NCI-H460 (cell line): ENCODE data around the gene SRGN. TPM values are rescaled to one million over a fixed set of nuclear protein-coding genes. Genes with fewer than 3 reads are reported as not detected.
"Not testable (repeated sequence)": the region's sequence is repeated elsewhere in the genome, so short reads cannot be mapped to it uniquely, and the experiment has no call there.

ENCODE experiments used
- DNase-seq: peaks from one replicate; pipeline ENCODE4 v3.0.0-alpha.2; 2016; ENCODE audit warnings: low read depth; ENCODE audit errors: extremely low read depth
- polyA plus RNA-seq: library from polyadenylated mRNA; depleted of rRNA; stranded (reverse); fragments of >200 nt; gene quantifications from 2 replicates; pipeline ENCODE4 v1.2.3, GENCODE V29; 2014; cell fraction: nucleus; rRNA removed
- total RNA-seq: library from RNA; depleted of rRNA; stranded (reverse); fragments of >200 nt; shearing (Covaris generic); gene quantifications from 2 replicates; pipeline ENCODE4 v1.2.3, GENCODE V29; 2014; rRNA removed

SRGN gene
- total RNA-seq = 2,302 and 2,452 TPM in 2 replicates
- 977 and 1,067 TPM in 2 replicates for polyA plus RNA-seq

- peak; percentile 84 for DNase-seq
Observed at GRCh38 chr10:69087590-69088470, at the start of gene SRGN. SRGN (plus strand) TSS chr10:69088103; CDS start chr10:69088158, 55 bp downstream.

GRCh38 chr10:69040904-69041303 is 47.0 kb upstream of the SRGN start:
- DNase-seq = not testable (repeated sequence)

GRCh38 chr10:69042417-69042816 is 45.5 kb upstream of the SRGN start:
- DNase-seq = no peak

- no peak for DNase-seq
Observed at GRCh38 chr10:69042838-69043237, 45.1 kb upstream of the SRGN start.

- no peak for DNase-seq
Observed at GRCh38 chr10:69043931-69044531, 43.9 kb upstream of the SRGN start.

GRCh38 chr10:69044546-69044945 is 43.4 kb upstream of the SRGN start:
- DNase-seq = no peak

GRCh38 chr10:69045441-69046300 is 42.2 kb upstream of the SRGN start:
- DNase-seq = no peak

GRCh38 chr10:69047111-69047832 is 40.6 kb upstream of the SRGN start:
- DNase-seq = no peak

GRCh38 chr10:69048103-69048502 is 39.8 kb upstream of the SRGN start:
- no peak for DNase-seq

- DNase-seq = no peak
Observed at GRCh38 chr10:69049566-69049961, 38.3 kb upstream of the SRGN start.

- DNase-seq = no peak
Observed at GRCh38 chr10:69051303-69051702, 36.6 kb upstream of the SRGN start.

GRCh38 chr10:69051710-69052487 is 36.0 kb upstream of the SRGN start:
- no peak for DNase-seq

GRCh38 chr10:69052736-69053135 is 35.2 kb upstream of the SRGN start:
- DNase-seq = no peak

GRCh38 chr10:69055241-69055640 is 32.7 kb upstream of the SRGN start:
- no peak for DNase-seq

- DNase-seq = no peak
Observed at GRCh38 chr10:69056129-69056528, 31.8 kb upstream of the SRGN start.

GRCh38 chr10:69056536-69057260 is 31.2 kb upstream of the SRGN start:
- no peak for DNase-seq

- no peak for DNase-seq
Observed at GRCh38 chr10:69057261-69057950, 30.5 kb upstream of the SRGN start.

GRCh38 chr10:69057951-69058297 is 30.0 kb upstream of the SRGN start:
- no peak for DNase-seq
